GM19099 (cell line): ENCODE data around the gene WDTC1.

Experiments used
- POLR2A ChIP-seq: IDR thresholded peaks from 3 replicates; pipeline ENCODE4 v1.6.1; 2011; ENCODE audit warnings: low read depth; ENCODE audit not compliant: insufficient read length; ENCODE audit errors: extremely low read depth

The WDTC1 gene

DNA sequence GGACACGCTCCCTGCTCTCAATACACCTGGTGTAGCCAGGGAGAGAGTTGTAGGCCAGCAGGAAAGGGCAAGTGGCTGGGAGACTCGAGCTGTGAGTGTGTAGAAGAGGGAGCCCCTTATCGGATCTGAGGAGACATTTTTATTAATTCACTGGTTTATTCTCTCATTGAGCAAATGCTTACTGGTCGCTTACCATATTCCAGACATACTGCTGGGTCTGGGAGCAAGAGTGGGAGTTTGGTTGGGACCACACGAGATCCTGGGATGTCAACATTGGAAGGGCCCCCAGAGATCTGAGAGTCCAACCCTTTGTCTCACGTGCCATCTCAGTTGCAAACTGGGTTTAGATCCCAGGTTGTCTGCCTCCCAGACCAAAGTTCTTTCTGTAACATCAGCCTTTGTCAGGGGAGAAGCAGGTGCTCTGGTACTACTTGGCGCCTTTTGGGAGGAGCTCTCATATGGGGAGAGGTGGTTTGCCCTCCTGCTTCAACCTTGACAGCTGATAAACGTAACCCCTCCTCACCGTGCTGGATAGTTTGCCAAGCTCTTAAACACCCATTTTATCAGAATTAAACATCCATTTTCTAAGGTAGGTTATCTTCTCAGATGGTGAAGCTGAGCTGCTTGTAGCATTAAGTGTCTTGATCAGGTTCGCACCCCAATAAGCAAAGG lies 88.3 kb downstream of the WDTC1 start:
- no peak for TF ChIP-seq POLR2A

DNA sequence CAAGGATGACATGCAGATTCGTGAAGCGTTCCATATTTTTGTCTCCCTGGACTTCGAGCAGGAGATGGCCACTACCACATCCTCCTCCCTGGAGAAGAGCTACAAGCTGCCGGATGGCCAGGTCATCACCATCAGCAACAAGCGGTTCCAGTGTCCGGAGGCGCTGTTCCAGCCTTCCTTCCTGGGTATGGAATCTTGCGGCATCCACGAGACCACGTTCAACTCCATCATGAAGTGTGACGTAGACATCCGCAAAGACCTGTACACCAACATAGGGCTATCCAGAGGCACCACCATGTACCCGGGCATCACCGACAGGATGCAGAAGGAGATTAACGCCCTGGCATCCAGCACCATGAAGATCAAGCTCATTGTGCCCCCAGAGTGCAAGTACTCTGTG lies 90.9 kb downstream of the WDTC1 start:
- TF ChIP-seq POLR2A = no peak

DNA sequence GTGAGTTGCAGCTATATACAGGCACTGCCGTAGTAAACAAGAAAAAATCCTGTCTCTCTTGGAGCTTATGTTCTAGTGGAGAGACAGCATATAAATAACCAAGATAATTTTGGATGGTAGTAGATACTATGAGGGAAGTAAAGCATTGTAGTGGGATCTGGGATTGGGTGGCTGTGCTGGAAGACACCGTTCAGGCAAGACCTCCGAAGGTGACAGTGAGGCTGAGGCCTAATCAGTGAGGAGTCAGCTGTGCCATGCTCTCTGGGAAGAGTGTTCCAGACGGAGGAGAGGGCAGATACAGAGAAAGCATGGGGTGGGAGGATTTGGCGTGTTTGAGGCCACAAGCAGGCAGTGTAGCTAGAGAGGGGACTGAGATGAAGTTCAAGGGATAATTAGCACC lies 93.5 kb downstream of the WDTC1 start:
- TF ChIP-seq POLR2A = no peak

DNA sequence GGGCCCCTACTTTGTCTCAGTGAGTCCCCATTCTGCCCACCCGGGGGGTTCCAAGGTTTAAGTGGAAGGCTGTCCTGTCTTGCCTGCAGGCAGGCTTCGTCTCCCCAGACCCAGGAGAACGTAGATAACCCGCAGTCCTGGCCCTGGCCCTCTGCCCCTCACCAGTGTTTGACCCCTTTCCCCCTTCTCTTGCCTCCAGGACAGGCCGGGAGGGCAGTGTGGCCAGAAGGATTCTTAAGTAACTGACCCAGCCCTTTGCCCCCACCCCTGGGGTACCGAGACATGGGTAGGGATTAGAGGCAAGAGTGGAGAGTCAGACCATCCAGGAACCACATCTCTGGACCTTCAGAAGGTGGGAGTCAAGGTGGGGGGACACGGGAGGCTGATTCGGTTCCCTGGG lies 96.4 kb downstream of the WDTC1 start:
- no peak for TF ChIP-seq POLR2A

DNA sequence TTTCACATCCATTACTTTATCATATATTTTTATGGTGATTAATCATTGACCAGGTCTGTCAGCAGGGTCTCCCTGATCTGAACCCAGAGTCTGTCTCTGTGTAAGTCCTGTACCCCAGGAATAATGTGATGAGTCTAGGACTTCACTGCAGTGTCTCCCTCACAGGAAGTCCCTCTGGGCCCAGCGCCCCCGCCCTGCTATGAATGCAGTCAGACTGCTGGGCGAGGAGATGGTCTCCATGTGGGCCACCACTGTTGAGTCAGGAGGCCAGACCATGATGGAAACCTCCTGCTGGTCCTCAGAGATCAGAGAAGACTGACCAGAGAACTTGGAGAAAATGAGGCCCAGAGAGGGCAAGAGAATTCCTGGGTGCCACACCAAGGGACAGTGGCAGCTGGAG lies 97.0 kb downstream of the WDTC1 start:
- TF ChIP-seq POLR2A = no peak

DNA sequence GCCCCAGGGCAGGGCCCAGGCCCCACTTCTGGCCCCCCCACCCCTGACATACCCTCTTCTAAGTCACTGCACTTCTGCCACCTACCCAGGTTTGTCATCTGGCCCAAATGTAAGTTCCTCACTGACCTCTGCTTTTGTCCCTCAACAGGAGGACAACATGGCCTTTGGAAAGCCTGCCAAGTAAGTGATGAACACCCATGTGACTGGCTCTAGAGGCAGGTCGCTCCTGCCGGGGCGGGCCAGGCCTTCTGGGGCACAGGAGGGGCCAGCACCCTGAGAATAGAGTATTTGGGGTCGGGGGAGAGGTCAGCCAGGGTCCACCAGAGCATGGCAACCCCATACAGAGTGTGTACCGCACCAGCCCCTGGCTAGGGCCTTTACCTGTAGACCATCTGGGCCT lies 97.5 kb downstream of the WDTC1 start:
- TF ChIP-seq POLR2A = no peak

DNA sequence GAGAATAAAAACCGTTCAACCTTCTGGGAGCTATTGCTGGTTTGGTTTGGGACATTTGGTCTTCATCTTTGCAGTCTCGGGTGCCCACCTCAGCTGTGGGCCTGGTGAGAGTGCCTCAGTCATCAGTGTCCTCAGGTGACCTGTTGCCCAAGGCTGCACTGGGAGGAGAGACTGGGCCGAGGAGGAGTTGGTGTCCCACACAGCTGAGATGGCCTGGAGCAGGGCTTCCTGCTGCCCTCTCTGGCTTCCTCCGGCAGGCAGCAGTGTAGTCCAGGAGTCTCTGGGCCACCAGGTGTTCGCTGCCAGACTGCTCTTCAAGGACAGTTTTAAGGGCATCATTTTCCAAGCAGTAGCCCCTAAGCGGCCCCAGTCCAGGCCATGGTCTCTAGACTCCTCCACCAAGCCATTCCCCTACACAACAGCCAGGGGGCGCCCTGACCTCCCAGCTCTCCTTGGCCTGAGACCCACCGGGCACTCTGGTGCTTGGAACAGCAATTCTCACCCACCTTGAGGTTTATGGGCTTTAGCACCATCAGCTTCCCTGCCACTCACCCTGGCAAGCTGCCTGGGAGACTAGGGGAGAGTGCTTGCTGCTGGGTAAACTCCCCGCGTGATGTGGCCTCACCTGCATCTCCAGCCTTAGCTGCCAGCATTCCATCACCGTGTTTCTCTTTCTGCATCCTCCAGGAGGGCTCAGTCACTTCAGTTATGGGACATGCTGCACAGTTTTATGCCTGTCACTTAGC lies 98.3 kb downstream of the WDTC1 start:
- no peak for TF ChIP-seq POLR2A

DNA sequence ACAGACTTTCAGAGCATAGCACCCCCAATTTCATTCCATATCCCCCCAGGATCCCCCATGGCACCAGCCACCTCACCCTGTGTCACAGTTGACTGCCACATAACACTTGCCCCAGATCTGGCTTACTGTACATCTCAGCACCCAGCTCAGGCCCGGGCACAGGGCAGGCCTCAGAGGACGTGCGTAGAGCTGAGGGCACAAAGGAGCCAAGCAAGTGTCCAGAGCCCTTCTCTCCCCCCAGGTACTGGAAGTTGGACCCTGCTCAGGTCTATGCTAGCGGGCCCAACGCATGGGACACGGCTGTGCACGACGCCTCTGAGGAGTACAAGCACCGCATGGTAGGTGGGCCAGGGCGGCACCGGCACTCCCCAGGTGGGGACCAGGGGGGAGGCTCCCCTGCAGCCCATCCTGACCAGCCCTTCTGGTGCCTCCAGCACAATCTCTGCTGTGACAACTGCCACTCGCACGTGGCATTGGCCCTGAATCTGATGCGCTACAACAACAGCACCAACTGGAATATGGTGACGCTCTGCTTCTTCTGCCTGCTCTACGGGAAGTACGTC lies 99.4 kb downstream of the WDTC1 start:
- no peak for TF ChIP-seq POLR2A

DNA sequence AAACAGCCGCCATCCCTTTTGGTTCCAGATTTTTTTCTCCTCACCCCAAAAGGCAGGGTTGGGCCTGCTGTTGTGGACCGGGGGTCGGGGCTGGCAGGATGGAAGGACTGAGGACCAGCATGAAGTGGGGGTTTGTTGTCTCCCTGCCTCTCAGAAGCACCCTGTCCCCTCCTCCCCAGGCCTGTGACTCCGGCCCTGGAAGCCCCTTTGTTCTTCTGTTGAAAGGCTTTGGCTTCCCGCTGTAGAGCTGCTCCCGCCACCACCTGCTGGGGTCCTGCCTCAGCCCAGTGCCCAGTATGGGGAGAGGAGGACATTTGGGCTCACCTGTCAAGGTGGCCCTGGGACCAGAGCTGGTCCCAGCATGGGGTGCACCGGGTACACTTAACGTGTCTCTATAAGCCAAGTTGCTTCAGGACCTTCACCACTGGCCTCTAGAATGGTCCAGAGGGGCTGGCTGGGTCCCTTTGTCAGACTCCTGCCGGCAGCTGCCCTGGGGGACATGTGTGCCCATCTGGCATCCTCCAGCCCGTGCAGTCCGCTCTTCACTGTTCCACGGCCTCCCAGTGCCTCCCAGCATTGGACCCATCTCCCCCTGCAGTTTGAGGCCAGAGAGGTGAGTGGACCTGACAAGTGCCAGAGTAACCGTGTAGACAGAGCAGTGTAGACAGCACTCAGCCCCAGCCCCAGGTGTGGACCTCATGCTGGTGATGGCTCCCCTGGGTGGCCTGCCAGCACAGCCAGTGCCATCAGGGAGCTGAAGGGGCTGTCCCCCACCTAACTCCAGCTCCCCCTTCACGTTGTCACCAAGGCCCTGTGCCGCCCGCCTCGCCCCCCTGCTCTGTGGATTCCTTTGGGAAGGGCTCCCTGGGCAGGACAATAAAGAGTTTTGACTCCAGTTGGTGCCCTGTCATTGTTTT lies 101.3 kb downstream of the WDTC1 start:
- TF ChIP-seq POLR2A = no peak

DNA sequence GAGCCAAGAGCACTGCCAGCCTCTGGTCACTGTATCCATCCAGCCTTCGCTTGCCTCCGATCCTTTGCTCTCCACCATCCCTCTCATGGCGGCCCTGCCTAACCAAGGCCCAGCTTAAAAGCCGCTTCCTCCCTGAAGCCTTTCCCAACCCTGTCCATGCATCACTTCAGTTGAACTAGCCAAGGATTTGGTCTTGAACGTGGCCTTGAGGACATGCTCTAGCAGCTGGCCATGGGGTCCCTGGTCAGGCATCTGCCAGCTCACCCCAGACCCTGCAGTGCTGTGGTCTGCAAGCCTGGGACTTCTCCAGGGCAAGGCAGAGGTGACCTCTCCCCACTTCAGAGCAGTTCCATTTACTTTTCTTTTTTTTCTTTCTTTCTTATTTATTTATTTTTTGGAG lies 102.3 kb downstream of the WDTC1 start:
- no peak for TF ChIP-seq POLR2A

DNA sequence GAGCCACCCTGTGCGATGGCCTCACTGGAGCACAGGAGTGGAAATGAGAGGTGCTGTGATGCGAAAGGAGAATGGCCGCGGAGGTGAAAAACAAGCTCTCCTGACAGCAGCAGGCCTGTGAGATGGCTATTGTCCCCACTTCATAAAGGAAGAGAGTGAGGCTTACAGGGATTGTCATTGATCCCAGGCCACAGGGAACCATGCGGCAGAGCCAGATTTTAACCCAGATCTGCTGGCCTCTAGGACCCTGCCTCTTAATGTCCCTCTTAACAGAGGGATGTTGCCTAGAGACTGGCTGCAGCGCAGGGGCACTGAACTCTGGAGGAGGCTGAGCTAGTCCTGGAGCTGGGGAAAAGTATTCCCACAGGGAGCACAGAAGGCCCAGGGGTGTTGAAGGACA lies 104.3 kb downstream of the WDTC1 start:
- TF ChIP-seq POLR2A = no peak

DNA sequence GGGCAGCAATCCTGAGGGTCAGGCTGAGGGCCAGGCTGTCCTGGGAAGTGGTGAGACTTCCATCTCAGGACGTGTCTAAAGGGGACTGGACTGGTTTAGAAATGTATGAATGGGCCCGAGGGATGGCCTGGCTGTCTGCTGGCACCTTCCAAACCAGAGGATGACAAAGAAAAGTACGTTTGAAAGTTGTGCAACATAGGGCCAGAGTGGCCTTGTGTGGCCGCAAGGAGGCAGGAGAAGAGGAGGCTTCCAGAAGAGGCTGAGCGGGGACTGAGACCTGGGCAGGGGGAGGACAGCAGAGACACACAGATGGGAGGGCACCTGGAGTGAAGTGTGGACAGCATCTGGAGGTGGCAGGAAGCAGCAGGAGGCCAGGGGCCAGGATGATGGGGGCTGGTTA lies 104.8 kb downstream of the WDTC1 start:
- TF ChIP-seq POLR2A = no peak

DNA sequence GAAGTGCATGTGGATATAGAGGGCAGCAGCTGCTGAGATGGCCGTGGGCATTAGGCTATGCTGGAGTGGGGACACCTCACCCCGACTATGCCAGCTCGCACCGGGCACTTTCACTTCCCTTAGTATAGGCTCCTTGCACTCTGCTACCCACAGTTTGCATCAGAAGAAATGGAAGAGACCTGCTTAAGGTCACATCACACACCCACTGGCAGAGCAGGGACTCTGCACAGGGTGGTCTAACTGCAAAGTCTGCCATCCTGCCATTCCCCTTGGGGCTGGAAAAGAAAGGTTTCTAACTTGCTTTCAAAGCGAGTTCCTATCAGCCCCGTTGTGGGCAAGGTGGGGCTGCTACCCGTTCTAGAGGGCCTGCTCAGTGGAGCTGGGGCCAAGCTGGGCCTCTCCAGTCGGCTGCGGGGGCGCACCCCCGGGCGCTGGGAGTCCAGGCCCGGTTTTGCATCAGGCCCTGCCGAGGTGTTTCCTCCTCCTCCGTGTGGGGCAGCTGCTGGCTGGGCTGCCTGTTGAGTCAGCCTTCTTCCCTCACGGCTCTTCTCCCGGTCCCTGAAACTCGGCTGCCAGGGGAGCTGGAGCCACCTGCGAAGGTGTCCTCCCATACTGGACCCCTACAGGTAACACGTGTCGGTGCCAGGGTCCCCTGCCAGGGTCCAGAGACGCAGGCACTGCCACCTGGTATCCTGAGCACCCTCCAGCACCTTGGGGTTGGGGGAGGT lies 107.3 kb downstream of the WDTC1 start, which contains the start of gene SYTL1:
TSS of gene SYTL1 (plus strand) at position 498 of the 728 bp plus-strand sequence. CDS start 3,313 bp downstream, outside the sequence.
- TF ChIP-seq POLR2A = no peak

DNA sequence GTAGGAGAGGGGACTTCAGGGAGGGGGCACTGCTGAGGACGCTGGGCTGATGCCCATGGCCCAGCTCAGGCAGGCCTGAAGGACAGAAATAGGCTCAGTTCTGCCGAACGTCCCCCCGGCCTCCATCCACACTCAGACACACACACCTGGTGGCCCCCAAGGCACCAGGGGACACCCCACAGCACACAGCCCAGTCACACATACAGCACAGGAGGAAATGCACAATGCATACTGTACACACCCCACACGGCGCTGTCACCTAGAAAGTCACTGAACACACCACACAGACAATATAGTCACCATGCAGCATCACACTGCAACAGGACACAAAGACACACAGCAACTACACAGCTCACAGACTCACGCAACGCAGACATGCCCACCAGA lies 108.0 kb downstream of the WDTC1 start:
- no peak for TF ChIP-seq POLR2A

DNA sequence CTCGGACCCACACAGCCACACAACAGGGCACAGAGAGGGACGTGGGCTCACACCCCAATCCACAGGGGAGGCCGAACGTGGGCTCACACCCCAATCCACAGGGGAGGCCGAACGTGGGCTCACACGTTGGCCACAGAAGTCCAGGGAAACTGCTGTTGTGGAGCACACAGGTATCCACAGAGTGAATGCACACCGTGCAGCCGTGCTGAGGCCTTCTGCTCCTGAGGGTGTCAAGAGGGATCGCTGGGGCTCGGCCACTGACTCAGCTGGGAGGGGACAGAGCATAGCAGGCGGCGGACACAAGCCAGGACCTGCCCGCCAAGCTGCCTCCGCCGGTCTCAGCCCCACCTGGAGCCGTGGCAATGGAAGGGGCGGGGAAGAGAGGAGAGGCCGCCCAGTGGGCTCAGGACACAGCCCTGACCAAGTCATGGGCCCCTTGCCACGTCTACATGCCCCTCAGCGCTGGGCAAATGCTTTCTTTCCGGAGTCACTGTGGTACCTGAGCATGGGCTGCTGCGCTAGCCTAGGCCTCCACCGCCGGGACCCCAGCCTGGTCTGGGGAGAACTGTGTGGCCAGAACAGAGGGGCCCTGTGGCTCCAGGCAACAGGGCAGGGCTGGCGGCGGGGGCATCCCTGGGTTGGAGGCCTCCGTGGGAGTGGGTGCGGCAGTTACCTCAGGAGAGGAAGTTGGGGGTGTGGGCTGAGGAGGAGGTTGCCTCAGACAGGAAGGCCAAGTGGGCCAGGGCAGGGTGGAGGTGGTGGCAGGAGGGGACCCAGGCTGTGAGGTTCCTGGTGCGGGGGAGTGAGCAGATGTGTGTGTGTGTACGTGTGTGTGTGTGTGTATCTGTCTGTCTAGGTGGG lies 108.6 kb downstream of the WDTC1 start:
- TF ChIP-seq POLR2A = peak; percentile 11
